D721Med (cell line): ENCODE results near the gene PMPCA.

Experiments
- DNase-seq: peaks from one replicate; pipeline ENCODE4 v3.0.0; 2011; ENCODE audit warnings: low spot score; ENCODE audit not compliant: insufficient read length
- FAIRE-seq: peaks from 2 replicates; lab custom pipeline; 2011; peaks lifted over from hg19 to GRCh38; lab: Jason Lieb, UNC
- TF ChIP-seq, protein P1 (sequence below): IDR thresholded peaks from 2 replicates; pipeline ENCODE4 v1.5.1; 2012; ENCODE audit warnings: mild to moderate bottlenecking, control low read depth; ENCODE audit not compliant: insufficient read depth; ENCODE audit errors: missing control alignments

Gene PMPCA

DNA sequence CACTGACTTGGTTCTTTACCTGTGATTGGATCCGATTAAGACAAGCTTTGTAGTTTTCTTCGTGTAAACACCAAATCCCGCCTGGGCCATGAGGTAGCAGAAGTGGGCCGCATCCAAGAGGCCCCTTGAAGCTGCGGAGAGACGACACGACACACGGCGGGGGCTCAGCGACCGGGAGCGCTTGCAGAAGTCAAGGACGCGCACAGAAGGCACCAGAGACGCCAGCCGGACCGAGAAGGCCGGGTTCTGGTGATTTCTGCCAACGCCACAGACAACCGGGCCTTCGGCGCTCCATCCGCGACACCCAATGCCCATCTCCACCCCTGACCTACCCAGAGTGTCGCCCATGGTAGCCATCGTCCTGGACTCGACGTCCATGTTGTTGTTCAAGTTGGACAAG lies 49.0 kb downstream of the PMPCA start:
- DNase-seq (no peak), FAIRE-seq (no peak)
- TF ChIP-seq, protein P1, sequence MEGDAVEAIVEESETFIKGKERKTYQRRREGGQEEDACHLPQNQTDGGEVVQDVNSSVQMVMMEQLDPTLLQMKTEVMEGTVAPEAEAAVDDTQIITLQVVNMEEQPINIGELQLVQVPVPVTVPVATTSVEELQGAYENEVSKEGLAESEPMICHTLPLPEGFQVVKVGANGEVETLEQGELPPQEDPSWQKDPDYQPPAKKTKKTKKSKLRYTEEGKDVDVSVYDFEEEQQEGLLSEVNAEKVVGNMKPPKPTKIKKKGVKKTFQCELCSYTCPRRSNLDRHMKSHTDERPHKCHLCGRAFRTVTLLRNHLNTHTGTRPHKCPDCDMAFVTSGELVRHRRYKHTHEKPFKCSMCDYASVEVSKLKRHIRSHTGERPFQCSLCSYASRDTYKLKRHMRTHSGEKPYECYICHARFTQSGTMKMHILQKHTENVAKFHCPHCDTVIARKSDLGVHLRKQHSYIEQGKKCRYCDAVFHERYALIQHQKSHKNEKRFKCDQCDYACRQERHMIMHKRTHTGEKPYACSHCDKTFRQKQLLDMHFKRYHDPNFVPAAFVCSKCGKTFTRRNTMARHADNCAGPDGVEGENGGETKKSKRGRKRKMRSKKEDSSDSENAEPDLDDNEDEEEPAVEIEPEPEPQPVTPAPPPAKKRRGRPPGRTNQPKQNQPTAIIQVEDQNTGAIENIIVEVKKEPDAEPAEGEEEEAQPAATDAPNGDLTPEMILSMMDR, result no peak

DNA sequence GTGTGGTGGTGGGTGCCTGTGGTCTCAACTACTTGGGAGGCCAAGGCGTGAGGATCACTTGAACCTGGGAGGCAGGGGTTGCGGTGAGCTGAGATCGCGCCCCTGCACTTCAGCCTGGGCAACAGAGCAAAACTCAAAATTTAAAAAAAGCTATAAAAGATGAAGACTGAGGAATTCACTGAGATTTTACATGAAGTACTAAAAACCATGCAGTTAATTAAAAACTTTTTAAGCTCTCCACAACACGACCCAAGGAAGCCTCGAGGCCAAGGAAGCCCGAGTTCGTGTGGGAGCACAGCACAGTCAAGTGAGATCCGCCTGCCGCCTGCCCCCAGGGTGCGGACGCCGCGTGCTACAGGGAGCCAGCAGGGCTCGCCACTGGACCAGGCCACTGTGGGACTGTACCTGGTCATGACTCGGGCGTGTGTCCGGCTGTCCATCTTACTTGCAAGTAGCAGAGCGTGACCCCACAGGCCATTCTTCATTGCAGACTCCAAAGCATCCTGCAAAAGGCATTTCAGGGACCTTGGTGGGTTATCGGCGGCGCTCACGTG lies 50.4 kb downstream of the PMPCA start:
- no peak for DNase-seq
- FAIRE-seq, result no peak
- TF ChIP-seq, protein P1, result no peak

DNA sequence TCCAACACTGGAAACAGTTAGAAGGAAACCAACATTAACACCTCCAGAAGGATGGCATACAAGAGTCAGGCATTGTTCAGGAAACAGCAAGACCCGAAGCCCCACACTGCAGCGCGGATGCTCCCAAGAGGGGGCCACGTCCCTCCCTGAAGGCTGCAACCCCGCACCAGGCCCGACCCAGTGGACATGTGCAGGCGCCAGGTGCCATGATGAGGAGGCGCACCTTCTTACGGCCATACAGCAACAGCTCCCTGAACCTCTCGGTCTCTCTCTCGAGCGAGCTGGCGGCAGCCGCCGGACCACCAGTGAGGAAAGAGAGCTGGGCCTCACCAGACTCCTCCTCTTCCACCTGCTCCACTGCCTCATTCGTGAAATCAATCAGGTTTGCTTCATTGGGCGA lies 52.2 kb downstream of the PMPCA start:
- TF ChIP-seq, protein P1, result no peak
- DNase-seq (no peak), FAIRE-seq (no peak)

DNA sequence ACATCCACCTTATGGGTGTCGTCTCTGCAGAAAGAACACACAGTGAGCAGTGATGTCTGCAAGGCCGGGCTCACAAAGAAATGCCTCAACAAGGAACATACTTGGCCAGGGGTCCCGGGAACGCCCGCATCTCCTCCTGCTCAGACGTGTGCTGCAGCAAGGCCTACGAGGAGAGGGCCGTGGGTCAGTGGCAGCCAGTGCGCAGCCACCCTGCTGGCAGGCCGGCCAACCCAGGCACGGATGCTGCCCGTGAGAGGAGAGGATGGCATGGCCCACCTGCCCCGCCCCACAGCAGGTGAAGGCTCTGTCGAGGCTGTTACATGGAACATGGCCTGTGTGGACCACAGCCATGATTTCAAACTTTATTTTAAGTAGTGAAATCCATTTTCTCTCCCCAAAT lies 53.1 kb downstream of the PMPCA start:
- TF ChIP-seq, protein P1, result no peak

DNA sequence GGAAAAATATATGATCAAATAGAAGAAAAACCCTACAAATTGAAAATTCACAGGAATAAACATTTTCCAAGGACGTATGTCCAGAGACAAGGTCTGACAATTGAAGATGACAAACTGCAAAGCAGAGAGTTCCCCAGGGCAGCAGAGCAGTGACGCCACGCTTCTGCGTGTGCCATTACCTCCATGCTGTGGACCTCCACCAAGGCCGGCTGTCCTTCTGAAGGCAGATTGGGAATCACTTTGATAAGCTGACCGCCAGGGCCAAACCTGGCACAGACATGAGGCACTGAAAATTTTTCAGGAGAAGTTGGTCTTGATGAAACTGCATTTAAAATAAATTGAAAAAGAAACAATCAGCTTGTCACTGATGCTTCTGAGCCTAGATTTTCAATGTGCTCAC lies 53.8 kb downstream of the PMPCA start:
- DNase-seq, result no peak
- FAIRE-seq, result no peak
- TF ChIP-seq, protein P1, result no peak

More for the DNA sequence above, 53.1 kb downstream of the PMPCA start:
- FAIRE-seq, result no peak
- DNase-seq, result no peak

DNA sequence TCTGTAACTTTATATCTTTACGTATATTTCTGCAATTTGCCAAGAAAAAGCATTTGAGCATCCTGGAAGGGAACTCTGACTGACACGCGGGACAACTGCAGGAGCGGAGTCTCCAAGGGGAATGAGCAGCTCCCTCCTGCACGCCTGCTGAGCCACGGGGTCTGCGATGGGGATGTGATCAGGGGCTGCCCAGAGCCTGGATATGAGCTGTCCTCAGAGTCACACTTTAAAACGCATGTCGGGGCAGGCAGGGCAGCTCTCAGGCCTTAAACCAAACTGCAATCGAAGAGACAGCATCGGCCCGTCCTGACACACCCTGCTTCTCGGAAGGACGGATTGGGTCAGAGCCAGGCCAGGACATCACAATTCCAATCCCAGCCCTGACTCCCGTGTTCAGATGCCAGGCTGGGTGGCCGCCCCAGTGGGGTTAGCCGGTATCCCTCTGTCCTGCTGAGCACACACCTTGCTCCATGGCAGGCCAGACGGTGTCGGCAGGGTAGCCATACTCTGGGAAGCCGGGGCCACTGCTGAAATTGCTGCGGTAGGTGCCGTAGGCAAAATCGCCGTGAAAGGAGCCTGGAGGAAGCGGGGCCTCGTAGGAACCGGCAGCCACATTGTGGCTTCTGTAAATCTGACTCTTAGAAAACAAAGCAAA lies 55.2 kb downstream of the PMPCA start:
- TF ChIP-seq, protein P1, result no peak
- DNase-seq (no peak), FAIRE-seq (no peak)

DNA sequence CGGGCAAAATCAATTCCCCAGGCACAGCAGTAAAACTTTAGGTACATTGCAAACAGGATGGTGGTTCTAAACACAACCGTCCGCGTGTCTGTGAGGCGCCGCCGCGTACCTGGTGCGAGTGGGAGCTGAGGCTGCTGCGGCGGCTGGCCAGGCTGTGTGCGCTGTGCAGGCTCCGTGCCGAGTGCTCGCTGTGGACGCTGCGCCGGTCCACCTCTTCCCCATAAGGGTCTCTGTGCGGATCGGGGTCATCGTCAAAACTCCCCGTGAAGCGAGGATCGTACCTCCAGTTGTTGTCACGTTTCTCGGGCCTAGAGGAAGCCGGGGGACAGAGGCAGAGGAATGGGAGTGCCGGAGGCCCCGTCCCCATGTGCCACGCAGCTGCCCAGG lies 55.7 kb downstream of the PMPCA start:
- no peak for DNase-seq
- no peak for FAIRE-seq
- TF ChIP-seq, protein P1, result no peak
